Measurements from ENCODE around the gene PRAC2.

DNA sequence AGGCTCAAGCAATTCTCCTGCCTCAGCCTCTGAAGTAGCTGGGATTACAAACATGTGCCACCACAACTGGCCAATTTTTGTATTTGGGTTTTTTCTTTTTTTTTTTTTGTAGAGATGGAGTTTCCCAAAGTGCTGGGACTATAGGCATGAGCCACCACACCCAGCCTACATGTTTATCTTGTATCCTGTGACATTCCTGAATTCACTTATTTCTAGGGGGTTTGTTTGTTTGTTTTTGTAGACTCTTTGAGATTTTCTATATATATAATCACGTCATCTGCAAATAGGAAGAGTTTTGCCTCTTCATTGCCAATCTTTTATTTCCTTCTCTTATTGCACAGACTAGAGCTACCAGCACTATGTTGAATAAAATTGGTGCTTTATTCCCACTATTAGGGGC is 29.8 kb upstream of the PRAC2 start:
- TF ChIP-seq, protein P1, sequence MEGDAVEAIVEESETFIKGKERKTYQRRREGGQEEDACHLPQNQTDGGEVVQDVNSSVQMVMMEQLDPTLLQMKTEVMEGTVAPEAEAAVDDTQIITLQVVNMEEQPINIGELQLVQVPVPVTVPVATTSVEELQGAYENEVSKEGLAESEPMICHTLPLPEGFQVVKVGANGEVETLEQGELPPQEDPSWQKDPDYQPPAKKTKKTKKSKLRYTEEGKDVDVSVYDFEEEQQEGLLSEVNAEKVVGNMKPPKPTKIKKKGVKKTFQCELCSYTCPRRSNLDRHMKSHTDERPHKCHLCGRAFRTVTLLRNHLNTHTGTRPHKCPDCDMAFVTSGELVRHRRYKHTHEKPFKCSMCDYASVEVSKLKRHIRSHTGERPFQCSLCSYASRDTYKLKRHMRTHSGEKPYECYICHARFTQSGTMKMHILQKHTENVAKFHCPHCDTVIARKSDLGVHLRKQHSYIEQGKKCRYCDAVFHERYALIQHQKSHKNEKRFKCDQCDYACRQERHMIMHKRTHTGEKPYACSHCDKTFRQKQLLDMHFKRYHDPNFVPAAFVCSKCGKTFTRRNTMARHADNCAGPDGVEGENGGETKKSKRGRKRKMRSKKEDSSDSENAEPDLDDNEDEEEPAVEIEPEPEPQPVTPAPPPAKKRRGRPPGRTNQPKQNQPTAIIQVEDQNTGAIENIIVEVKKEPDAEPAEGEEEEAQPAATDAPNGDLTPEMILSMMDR (conservative IDR thresholded peaks at IDR 0.05 in 1 of 2, IDR thresholded peaks at IDR 0.05 in 1 of 2; ENCODE audit: extremely low read depth in 1 of 2, insufficient read depth in 1 of 2, low read depth in 1 of 2, low read length in 2 of 2) = no peak
- TF ChIP-seq EZH2 (IDR thresholded peaks at IDR 0.05; ENCODE audit: borderline replicate concordance, low read length) = no peak
